ENCODE data around the gene MYO1E.

Gene MYO1E

GRCh38 chr15:59208613-59209249 is 163.9 kb downstream of the MYO1E start:
- intact Hi-C loops (cut with DNase I): no loop called here
- no peak for DNase-seq

GRCh38 chr15:59206623-59207183 is 166.0 kb downstream of the MYO1E start, which contains the start of gene LDHAL6B:
LDHAL6B (plus strand) TSS chr15:59206843; CDS start chr15:59206941, 98 bp downstream.
- intact Hi-C loops (cut with DNase I): no loop called here
- DNase-seq: no peak

GRCh38 chr15:59205839-59206622 is 166.6 kb downstream of the MYO1E start:
- intact Hi-C loops (cut with DNase I): no loop called here
- no peak for DNase-seq

DNA sequence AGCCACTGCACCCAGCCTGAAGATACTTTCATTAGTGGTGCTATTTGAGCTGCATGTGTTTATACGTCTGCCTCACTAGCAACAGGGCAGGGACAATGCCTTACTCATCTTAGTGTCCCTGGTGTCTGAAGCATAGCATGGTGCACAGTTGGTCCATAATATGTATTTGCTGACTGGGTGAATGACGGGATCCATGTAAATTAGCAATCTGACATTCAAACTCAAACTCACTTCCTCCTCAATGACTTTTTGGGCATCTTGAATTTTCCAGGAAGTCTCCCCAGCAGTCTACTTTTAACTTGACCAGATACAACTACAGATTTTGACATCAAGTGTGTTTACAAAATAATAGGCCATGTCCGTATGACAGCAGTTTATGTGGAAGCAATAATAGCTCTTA is 169.0 kb downstream of the MYO1E start:
- intact Hi-C loops (cut with DNase I): no loop called here
- no peak for DNase-seq

DNA sequence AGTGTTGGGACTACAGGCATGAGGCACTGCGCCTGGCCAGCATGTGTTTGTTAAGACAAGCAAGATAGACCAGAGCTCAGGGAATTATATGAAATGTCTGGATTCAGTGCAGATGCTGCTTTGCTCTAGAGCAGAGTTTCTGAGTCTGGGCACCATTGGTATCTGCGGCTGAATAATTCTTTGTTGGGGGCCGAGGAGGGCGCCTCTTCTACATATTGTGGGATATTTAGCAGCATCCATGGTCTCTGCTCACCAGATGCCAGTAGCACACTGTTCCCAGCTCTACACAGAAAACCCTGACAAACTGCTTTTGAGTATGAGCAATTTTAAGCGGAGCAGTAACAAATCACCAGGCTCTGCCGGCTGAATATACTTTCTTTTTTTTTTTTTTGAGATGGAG is 169.7 kb downstream of the MYO1E start:
- intact Hi-C loops (cut with DNase I): no loop called here

DNA sequence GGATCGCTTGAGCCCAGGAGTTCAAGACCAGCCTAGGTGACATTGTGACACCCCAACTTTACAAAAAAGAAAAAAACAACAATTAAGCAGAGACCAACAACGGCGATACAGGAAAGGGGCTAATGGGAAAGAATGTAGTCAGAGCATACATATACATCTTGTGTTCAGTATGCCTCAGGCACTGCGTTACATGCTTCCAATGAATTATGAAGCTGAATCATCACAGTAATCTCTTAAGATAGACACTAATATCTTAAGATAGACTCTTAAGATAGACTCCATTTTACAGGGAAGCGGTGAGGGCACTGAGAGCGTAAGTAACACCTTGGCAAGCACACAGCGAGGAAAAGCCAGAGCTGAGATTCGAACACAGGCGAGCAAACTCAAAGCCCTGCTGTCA is 172.1 kb downstream of the MYO1E start:
- intact Hi-C loops (cut with DNase I): no loop called here
- DNase-seq: no peak

More for the DNA sequence above, 169.7 kb downstream of the MYO1E start:
- DNase-seq: peak in 5 of 10 donors; percentile 10 to 86 (median 24)

- intact Hi-C loops (cut with DNase I): no loop called here
- DNase-seq: no peak
These were observed 172.8 kb downstream of the MYO1E start for GRCh38 chr15:59199626-59200465.

- intact Hi-C loops (cut with DNase I): no loop called here
- DNase-seq: no peak
These were observed 175.2 kb downstream of the MYO1E start for GRCh38 chr15:59197454-59197853.

DNA sequence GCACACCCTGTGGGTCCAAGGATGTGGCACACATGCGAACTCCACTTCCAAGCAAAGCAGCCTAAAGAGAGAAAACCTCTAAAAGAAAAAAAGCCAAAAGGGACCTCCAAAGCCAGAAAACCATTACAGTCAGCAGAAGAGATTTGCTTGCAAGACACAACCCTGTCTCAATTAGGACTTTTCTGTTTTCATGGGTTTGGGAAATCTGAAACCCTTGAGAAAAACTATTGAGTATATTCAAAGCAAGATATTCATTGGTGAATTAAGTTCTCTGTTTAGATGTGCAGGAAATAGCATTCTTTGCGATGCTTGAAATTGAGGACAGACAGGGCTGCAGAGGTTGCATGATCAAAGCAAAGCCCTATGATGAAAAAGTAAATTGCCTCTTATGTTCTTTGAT is 176.3 kb downstream of the MYO1E start:
- intact Hi-C loops (cut with DNase I): no loop called here

DNA sequence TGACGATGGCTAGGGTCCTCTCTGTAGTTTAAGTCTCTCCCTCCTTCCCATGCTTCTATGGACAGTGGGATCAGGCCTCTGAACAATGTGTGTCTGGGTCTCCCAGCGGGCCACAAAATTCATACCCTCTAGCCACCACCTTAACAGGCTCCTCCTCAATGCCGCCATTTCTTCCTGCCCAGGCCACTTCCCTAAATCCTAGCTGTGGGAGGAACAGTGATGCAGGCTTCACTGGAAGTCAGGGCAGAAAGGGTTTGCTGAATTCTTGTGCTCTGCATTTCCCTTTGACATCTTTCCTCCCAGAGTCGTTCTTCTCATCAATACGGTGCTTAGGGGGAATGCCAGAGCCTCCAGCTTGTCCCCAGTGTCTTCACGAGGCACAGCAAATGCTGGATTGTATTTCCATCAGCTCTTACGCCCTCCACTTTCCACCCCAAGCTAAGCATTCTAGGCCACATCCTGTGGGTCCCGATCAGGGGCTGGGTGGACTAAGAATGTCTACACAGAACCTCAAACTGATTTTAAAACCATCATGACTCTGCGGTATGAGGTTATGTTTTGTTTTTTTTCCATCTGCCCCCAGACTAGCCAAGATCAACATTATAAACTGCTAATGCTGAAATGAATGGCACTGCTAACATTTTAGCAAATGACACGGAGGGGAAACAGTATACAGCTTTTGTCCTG is 177.9 kb downstream of the MYO1E start:
- no peak for DNase-seq
- intact Hi-C loops (cut with DNase I): no loop called here

More for the DNA sequence above, 176.3 kb downstream of the MYO1E start:
- DNase-seq: no peak

GRCh38 chr15:59191855-59192237 is 180.8 kb downstream of the MYO1E start:
- no peak for DNase-seq
- intact Hi-C loops (cut with DNase I): no loop called here

- DNase-seq: no peak
- intact Hi-C loops (cut with DNase I): no loop called here
These were observed 182.4 kb downstream of the MYO1E start for GRCh38 chr15:59190291-59190690.

DNA sequence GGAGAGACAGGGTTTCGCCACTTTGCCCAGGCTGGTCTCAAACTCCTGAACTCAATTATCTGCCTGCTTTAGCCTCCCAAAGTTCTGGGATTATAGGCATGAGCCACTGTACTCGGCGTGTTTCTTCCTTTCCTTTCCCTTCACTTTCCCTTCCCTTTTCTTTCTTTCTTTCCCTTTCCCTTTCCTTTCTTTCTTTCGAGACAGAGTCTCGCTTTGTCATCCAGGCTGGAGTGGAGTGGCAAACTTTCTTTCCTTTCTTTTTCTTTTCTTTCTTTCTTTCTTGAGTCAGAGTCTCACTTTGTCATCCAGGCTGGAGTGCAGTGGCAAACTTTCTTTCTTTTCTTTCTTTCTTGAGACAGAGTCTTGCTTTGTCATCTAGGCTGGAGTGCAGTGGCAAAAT is 183.4 kb downstream of the MYO1E start:
- DNase-seq: no peak
- intact Hi-C loops (cut with DNase I): no loop called here

DNA sequence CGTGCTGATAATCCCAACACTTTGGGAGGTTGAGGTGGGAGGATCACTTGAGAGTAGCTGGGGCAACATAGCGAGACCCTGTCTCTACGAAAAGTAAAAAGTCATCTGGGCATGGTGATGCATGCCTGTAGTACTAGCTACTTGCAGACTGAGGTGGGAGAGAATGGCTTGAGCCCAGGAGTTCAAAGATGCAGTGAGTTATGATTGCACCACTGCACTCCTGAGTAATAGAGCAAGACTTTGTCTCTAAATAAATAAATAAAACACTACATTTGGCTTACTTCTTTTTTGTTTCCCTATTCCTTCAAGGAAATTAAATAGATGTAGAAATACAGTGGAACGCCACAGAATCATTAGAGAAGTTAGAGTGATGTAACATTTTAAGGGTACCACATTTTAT is 186.2 kb downstream of the MYO1E start:
- intact Hi-C loops (cut with DNase I): no loop called here
- DNase-seq: no peak

DNA sequence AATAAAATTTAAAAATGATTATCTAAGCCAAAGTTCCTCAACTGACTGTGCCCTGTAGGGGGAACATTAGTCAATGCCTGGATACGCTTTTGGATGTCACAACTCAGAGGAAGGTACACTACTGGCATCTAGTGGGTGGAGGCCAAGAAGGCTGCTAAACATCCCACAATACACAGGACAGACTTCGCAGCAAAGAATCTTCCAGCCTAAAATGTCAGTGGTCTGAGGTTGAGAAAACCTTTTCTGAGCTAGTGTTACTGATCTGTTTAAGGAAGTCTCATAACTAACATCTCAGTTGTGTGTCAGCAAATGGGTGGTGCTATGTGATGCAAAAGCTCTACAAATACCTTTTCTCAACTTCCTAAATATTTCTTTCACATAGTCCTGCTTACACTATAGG is 186.9 kb downstream of the MYO1E start:
- intact Hi-C loops (cut with DNase I): no loop called here
- DNase-seq: no peak

- intact Hi-C loops (cut with DNase I): no loop called here
- no peak for DNase-seq
These were observed 191.6 kb downstream of the MYO1E start for GRCh38 chr15:59180945-59181600.

DNA sequence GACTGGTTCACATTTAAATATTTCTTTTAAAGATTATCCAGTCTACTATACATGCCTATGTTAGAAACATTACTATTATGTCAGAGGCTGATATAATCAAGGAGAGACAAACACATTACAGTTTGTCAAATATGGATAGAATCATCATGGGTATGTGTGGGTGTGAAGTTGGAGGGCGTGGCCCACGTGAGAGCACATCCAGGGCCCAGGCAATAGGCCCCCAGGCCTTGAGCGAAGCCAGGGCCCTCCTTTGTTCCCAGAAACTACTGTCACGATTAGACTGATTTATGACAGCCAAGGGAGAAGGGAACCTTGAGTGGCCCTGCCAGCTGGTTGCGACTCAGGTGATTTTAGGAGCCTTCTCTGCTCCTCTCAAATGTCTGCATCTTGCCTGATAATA is 193.0 kb downstream of the MYO1E start:
- no peak for DNase-seq
- intact Hi-C loops (cut with DNase I): loop anchor here (10.0 kb wide), 1 partner anchor 115 kb away; no protein-coding TSS in a partner anchor

- no peak for DNase-seq
- intact Hi-C loops (cut with DNase I): loop anchor here (10.0 kb wide), 1 partner anchor 117 kb away; no protein-coding TSS in a partner anchor
These were observed 194.4 kb downstream of the MYO1E start for GRCh38 chr15:59178151-59178695.

GRCh38 chr15:59177317-59177660 is 195.4 kb downstream of the MYO1E start:
- DNase-seq: no peak
- intact Hi-C loops (cut with DNase I): loop anchor here (10.0 kb wide), 1 partner anchor 118 kb away; no protein-coding TSS in a partner anchor
